GM23338 (cell line): ENCODE results near the gene RAB3IL1. TPM values are rescaled to one million over a fixed set of nuclear protein-coding genes. Genes with fewer than 3 reads are reported as not detected.

Experiments
- ATAC-seq: fragments of 200-7000 bp; cut with Tn5 transposase; 3 replicates; pipeline ENCODE4 v1.9.1; 2020
- DNase-seq: peaks from one replicate; pipeline ENCODE4 v3.0.0-alpha.2; 2015; ENCODE audit warnings: low spot score
- H2AFZ ChIP-seq: fragments of 200-600 bp; sonication (generic); 2 replicates; pipeline ENCODE4 v1.8.0; 2016; ENCODE audit warnings: antibody characterized with exemption, mild to moderate bottlenecking, moderate library complexity
- H3F3A ChIP-seq: fragments of 200-600 bp; sonication (generic); replicated peaks from 2 replicates; pipeline ENCODE4 v1.8.0; 2017; ENCODE audit warnings: antibody characterized with exemption, mixed run types, low read depth
- H3K27ac ChIP-seq: fragments of 200-600 bp; sonication (generic); 2 replicates; pipeline ENCODE4 v1.6.1; 2016; ENCODE audit warnings: low read depth
- H3K27me3 ChIP-seq: fragments of 200-600 bp; sonication (generic); 2 replicates; pipeline ENCODE4 v1.8.0; 2016; ENCODE audit warnings: mild to moderate bottlenecking, mixed run types, moderate library complexity; ENCODE audit not compliant: insufficient read depth
- H3K36me3 ChIP-seq: fragments of 200-600 bp; sonication (generic); 2 replicates; pipeline ENCODE4 v1.8.0; 2016; ENCODE audit warnings: mild to moderate bottlenecking; ENCODE audit not compliant: insufficient read depth
- H3K4me1 ChIP-seq: fragments of 200-600 bp; sonication (generic); 2 replicates; pipeline ENCODE4 v1.8.0; 2016; ENCODE audit warnings: mild to moderate bottlenecking, moderate library complexity; ENCODE audit not compliant: insufficient read depth
- H3K4me2 ChIP-seq: fragments of 200-600 bp; sonication (generic); 2 replicates; pipeline ENCODE4 v1.7.1; 2017; ENCODE audit warnings: mixed run types
- H3K4me3 ChIP-seq: fragments of 200-600 bp; sonication (generic); 2 replicates; pipeline ENCODE4 v1.6.1; 2016; ENCODE audit warnings: mixed run types
- H3K79me2 ChIP-seq: fragments of 200-600 bp; sonication (generic); replicated peaks from 2 replicates; pipeline ENCODE4 v1.8.0; 2017; ENCODE audit warnings: mild to moderate bottlenecking; ENCODE audit not compliant: insufficient read depth
- H3K9me2 ChIP-seq: fragments of 200-600 bp; sonication (generic); 2 replicates; pipeline ENCODE4 v1.8.0; 2017; ENCODE audit not compliant: insufficient read depth
- H4K20me1 ChIP-seq: fragments of 200-600 bp; sonication (generic); replicated peaks from 2 replicates; pipeline ENCODE4 v1.8.0; 2017; ENCODE audit warnings: mild to moderate bottlenecking; ENCODE audit not compliant: insufficient read depth
- H3K27ac Mint-ChIP-seq: 2 replicates; pipeline ENCODE4 v1.8.0; 2020; ENCODE audit warnings: inconsistent platforms, mild to moderate bottlenecking, moderate library complexity, mixed read lengths
- H3K27me3 Mint-ChIP-seq: 3 replicates; pipeline ENCODE4 v1.8.0; 2022; ENCODE audit warnings: low read depth, mild to moderate bottlenecking, moderate library complexity, mixed read lengths, inconsistent platforms; ENCODE audit not compliant: insufficient read depth, poor library complexity
- H3K36me3 Mint-ChIP-seq: 3 replicates; pipeline ENCODE4 v1.8.0; 2021; ENCODE audit warnings: low read depth, mild to moderate bottlenecking, inconsistent platforms, moderate library complexity, mixed read lengths
- H3K4me1 Mint-ChIP-seq: 3 replicates; pipeline ENCODE4 v1.8.0; 2020; ENCODE audit warnings: mild to moderate bottlenecking, inconsistent platforms, mixed read lengths
- H3K4me3 Mint-ChIP-seq: 3 replicates; pipeline ENCODE4 v1.8.0; 2021; ENCODE audit warnings: moderate library complexity, mild to moderate bottlenecking, inconsistent platforms, mixed read lengths
- H3K9me3 Mint-ChIP-seq: 3 replicates; pipeline ENCODE4 v1.8.0; 2020; ENCODE audit warnings: moderate library complexity, mild to moderate bottlenecking, inconsistent platforms, mixed read lengths
- CREB1 ChIP-seq: fragments of 250-450 bp; sonication (Bioruptor Pico); IDR thresholded peaks from 2 replicates; pipeline ENCODE4 v1.5.0; 2020; ENCODE audit warnings: low read depth, mild to moderate bottlenecking, moderate library complexity
- ETS1 ChIP-seq: IDR thresholded peaks from 2 replicates; pipeline ENCODE4 v1.6.1; 2016; ENCODE audit warnings: antibody characterized with exemption
- EZH2 ChIP-seq: fragments of 200-600 bp; sonication (generic); IDR thresholded peaks from one replicate; pipeline ENCODE4 v1.8.0; 2017; ENCODE audit warnings: antibody characterized with exemption, mild to moderate bottlenecking, low read depth; ENCODE audit not compliant: unreplicated experiment
- EZH2phosphoT487 ChIP-seq: fragments of 200-600 bp; sonication (generic); IDR thresholded peaks from one replicate; pipeline ENCODE4 v1.8.1; 2018; ENCODE audit warnings: antibody characterized with exemption; ENCODE audit not compliant: unreplicated experiment
- JUNB ChIP-seq: IDR thresholded peaks from one replicate; pipeline ENCODE4 v1.6.1; 2016; ENCODE audit warnings: antibody characterized with exemption; ENCODE audit not compliant: unreplicated experiment
- NANOG ChIP-seq: IDR thresholded peaks from 2 replicates; pipeline ENCODE4 v1.6.1; 2016; ENCODE audit warnings: antibody characterized with exemption, borderline replicate concordance
- POLR2AphosphoS5 ChIP-seq: IDR thresholded peaks from 2 replicates; pipeline ENCODE4 v1.6.1; 2016; ENCODE audit warnings: antibody characterized with exemption, low read depth
- REST ChIP-seq: IDR thresholded peaks from one replicate; pipeline ENCODE4 v1.6.1; 2018; ENCODE audit warnings: antibody characterized with exemption; ENCODE audit not compliant: unreplicated experiment
- STAT1 ChIP-seq: IDR thresholded peaks from one replicate; pipeline ENCODE4 v1.6.1; 2016; ENCODE audit warnings: antibody characterized with exemption; ENCODE audit not compliant: unreplicated experiment
- ZNF114 ChIP-seq: fragments of 250-450 bp; sonication (Bioruptor Pico); IDR thresholded peaks from 2 replicates; pipeline ENCODE4 v1.5.0; 2020; ENCODE audit warnings: mild to moderate bottlenecking, moderate library complexity
- ZNF331 ChIP-seq: fragments of 250-450 bp; sonication (Bioruptor Pico); IDR thresholded peaks from 2 replicates; pipeline ENCODE4 v1.5.0; 2020; ENCODE audit warnings: low read depth, mild to moderate bottlenecking, moderate library complexity
- polyA plus RNA-seq: library from polyadenylated mRNA; unstranded; fragments of >200 nt; fragmentation: Nextera tagmentation; extraction: Ambion mirVana; gene quantifications from 2 replicates; pipeline ENCODE4 v1.2.1, GENCODE V29; 2016
- total RNA-seq: library from RNA; depleted of rRNA; stranded (reverse); fragments of >200 nt; shearing (Covaris generic); gene quantifications from 2 replicates; pipeline ENCODE4 v1.2.3, GENCODE V29; 2014
- TF ChIP-seq, protein P1 (sequence below), 2 experiments: fragments of 200-600 bp in 1 of 2; sonication (generic) in 1 of 2; conservative IDR thresholded peaks; 2 replicates each; pipeline versions ENCODE4 v1.5.1 to v1.6.1; 2016 to 2017; ENCODE audit warnings: antibody characterized with exemption in 2 of 2, low read depth in 2 of 2, mild to moderate bottlenecking in 2 of 2, moderate library complexity in 1 of 2

Gene RAB3IL1
- total and polyA plus RNA-seq, 2 experiments from 2014 or later, result 2.7 to 3.4 TPM

DNA sequence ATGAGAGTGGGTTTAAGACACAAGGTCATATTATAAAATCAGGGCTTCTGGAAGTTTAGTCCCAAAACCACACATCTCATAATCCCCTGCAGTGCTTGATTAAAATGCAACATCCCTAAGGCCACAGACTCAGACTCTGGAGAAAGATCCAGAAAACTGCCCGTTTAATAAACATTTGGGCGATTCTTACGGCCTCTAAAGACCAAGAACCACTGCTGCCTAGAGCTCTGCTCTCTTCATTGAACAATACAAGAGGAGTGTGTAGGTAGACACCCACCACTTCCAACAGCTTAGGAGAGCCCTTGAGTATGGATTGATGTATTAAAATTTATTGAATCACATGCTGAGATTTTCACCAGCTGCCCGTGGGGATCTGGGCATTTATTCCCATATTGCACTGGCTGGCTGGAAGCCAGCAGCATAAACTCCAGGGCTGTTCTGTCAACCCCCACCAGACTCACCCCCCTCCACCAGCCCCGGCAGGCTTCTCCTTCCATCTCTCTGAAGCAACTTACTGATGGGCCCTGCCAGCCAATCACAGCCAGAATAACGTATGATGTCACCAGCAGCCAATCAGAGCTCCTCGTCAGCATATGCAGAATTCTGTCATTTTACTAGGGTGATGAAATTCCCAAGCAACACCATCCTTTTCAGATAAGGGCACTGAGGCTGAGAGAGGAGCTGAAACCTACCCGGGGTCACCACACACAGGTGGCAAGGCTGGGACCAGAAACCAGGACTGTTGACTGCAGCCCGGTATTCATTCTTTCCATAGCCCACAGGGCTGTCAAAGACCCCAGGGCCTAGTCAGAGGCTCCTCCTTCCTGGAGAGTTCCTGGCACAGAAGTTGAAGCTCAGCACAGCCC lies 32.0 kb upstream of the RAB3IL1 start:
- H3K4me2 ChIP-seq, result no peak overlapping the region
- Mint-ChIP-seq H3K27me3 (peaks cover 7% of the 10 kb centered on the region), H3K36me3 (no peaks in the 10 kb centered on the region), H3K27ac (peak overlapping the region; percentile 94), H3K9me3 (no peaks in the 10 kb centered on the region), H3K4me3 (no peak overlapping the region), H3K4me1 (peaks cover 12% of the 10 kb centered on the region)
- TF ChIP-seq NANOG (no peak), POLR2AphosphoS5 (peak; percentile 44)
- H4K20me1 ChIP-seq, result no peaks in the 10 kb centered on the region
- H3K36me3 ChIP-seq, result no peaks in the 10 kb centered on the region
- peak; percentile 73 for ATAC-seq
- no peaks in the 10 kb centered on the region for H3K79me2 ChIP-seq
- no peaks in the 10 kb centered on the region for H3K9me2 ChIP-seq
- peak; percentile 88 for DNase-seq
- H3K27ac ChIP-seq, result 0 out of 2 replicates have a peak overlapping the region, but pooled peaks have one; percentile 30
- H3F3A ChIP-seq, result no peaks in the 10 kb centered on the region
- H3K4me3 ChIP-seq, result no peak overlapping the region
- peaks cover 6% of the 10 kb centered on the region; the same call in 1 of the 2 replicates for H3K27me3 ChIP-seq
- peaks cover 3% of the 10 kb centered on the region; the same call in 1 of the 2 replicates for H3K4me1 ChIP-seq
- no peak overlapping the region for H2AFZ ChIP-seq

GRCh38 chr11:61948505-61948904 lies 31.1 kb upstream of the RAB3IL1 start:
- Histone ChIP-seq H3K4me3 (no peak overlapping the region), H2AFZ (no peak overlapping the region), H3K79me2 (no peaks in the 10 kb centered on the region), H3K27ac (no peak overlapping the region), H4K20me1 (no peaks in the 10 kb centered on the region), H3K4me2 (no peak overlapping the region), H3K9me2 (no peaks in the 10 kb centered on the region), H3K36me3 (no peaks in the 10 kb centered on the region), H3K4me1 (no peaks in the 10 kb centered on the region), H3F3A (no peaks in the 10 kb centered on the region), H3K27me3 (no peaks in the 10 kb centered on the region)
- no peak overlapping the region for H3K27ac Mint-ChIP-seq
- H3K4me3 Mint-ChIP-seq, result no peak overlapping the region
- H3K9me3 Mint-ChIP-seq, result no peaks in the 10 kb centered on the region
- DNase-seq (no peak), ATAC-seq (no peak)
- no peaks in the 10 kb centered on the region for H3K36me3 Mint-ChIP-seq
- H3K27me3 Mint-ChIP-seq, result peaks cover 6% of the 10 kb centered on the region
- peaks cover 12% of the 10 kb centered on the region for H3K4me1 Mint-ChIP-seq
- TF ChIP-seq JUNB (no peak), ZNF114 (CRISPR knock-in tag) (no peak), POLR2AphosphoS5 (no peak), ZNF331 (no peak), CREB1 (CRISPR knock-in tag) (no peak), NANOG (no peak), ETS1 (no peak), EZH2phosphoT487 (no peak), EZH2 (no peak), STAT1 (no peak), REST (no peak)
- TF ChIP-seq, protein P1, sequence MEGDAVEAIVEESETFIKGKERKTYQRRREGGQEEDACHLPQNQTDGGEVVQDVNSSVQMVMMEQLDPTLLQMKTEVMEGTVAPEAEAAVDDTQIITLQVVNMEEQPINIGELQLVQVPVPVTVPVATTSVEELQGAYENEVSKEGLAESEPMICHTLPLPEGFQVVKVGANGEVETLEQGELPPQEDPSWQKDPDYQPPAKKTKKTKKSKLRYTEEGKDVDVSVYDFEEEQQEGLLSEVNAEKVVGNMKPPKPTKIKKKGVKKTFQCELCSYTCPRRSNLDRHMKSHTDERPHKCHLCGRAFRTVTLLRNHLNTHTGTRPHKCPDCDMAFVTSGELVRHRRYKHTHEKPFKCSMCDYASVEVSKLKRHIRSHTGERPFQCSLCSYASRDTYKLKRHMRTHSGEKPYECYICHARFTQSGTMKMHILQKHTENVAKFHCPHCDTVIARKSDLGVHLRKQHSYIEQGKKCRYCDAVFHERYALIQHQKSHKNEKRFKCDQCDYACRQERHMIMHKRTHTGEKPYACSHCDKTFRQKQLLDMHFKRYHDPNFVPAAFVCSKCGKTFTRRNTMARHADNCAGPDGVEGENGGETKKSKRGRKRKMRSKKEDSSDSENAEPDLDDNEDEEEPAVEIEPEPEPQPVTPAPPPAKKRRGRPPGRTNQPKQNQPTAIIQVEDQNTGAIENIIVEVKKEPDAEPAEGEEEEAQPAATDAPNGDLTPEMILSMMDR (conservative IDR thresholded peaks at IDR 0.05; ENCODE audit: low read depth in 2 of 2), result no peak
